Psoas muscle (tissue), 8 donors: Measurements from ENCODE around the gene RPS21. TPM values are rescaled to one million over a fixed set of nuclear protein-coding genes. Genes with fewer than 3 reads are reported as not detected.

Source experiments
- ATAC-seq, 4 donors: fragments of 200-7000 bp; cut with Tn5 transposase; one replicate each; pipeline ENCODE4 v1.9.1; 2020; ENCODE audit warnings: moderate library complexity in 3 of 4, mild to moderate bottlenecking in 2 of 4
- DNase-seq, 2 donors: peaks; one replicate each; pipeline ENCODE4 v3.0.0-alpha.2; 2020
- H3K27ac ChIP-seq: fragments of 200-600 bp; one replicate; pipeline ENCODE4 v1.8.0; 2022
- H3K27me3 ChIP-seq, 3 donors: fragments of 200-600 bp in 1 of 3; one replicate each; pipeline versions ENCODE4 v1.6.1 to v1.8.0; 2013 to 2022; ENCODE audit warnings: low read length in 2 of 3, mild to moderate bottlenecking in 2 of 3, moderate library complexity in 1 of 3; ENCODE audit not compliant: insufficient read depth in 3 of 3
- H3K36me3 ChIP-seq, 2 donors: fragments of 200-600 bp in 1 of 2; one replicate each; pipeline versions ENCODE4 v1.6.1 to v1.8.0; 2013 to 2022; ENCODE audit warnings: low read depth in 1 of 2, mild to moderate bottlenecking in 1 of 2, moderate library complexity in 1 of 2; ENCODE audit not compliant: insufficient read depth in 1 of 2
- H3K4me1 ChIP-seq: fragments of 200-600 bp; one replicate; pipeline ENCODE4 v1.8.0; 2022
- H3K4me3 ChIP-seq: fragments of 200-600 bp; one replicate; pipeline ENCODE4 v1.8.0; 2022; ENCODE audit warnings: mild to moderate bottlenecking
- H3K9me3 ChIP-seq: fragments of 200-600 bp; one replicate; pipeline ENCODE4 v1.8.0; 2022
- WGBS, 3 donors: extraction: QIAGEN DNeasy Blood & Tissue Kit; methylation state at CpG; one replicate each; pipeline versions ENCODE4 v1.1.6 to v1.1.7; 2013; 5-methylcytosine and 5-hydroxymethylcytosine counted together
- intact Hi-C, 2 donors: fragments of 100-400 bp; cut with DNase I; formaldehyde crosslinking; loops; one replicate each; pipeline versions ENCODE4 v1.11.0 to v1.14.2; 2022
- long read RNA-seq, 2 donors: library from polyadenylated mRNA; unstranded; transcript quantifications; one replicate each; pipeline ENCODE4 v2.0.0, GENCODE V29; 2021
- polyA plus RNA-seq, 3 donors: library from polyadenylated mRNA; stranded (reverse); fragments of 200-250 nt; gene quantifications; one replicate each; pipeline ENCODE4 v1.2.3, GENCODE V29; 2013
- total RNA-seq, 4 donors: library from RNA; stranded (reverse); fragmentation: NEBNext Ultra II Directional in 2 of 4; extraction: Animal tissue kit (Norgen Biotek cat#: 25700) in 2 of 4; gene quantifications; one replicate each; pipeline versions ENCODE4 v1.2.1 to v1.2.4, GENCODE V29; 2021 to 2023
- TF ChIP-seq, protein P1 (sequence below): fragments of 200-600 bp; IDR thresholded peaks from one replicate; pipeline ENCODE4 v1.8.0; 2022; ENCODE audit warnings: antibody characterized with exemption
- donor health status: healthy with polysubstance abuse.
- donor health status: DM: no; HTN: no; CAD: no; lungs with moderate emphysema.
- donor health status: Bipolar disorder and iron deficiency.
- donor health status: healthy.
- donor health status: DM: yes; HTN: yes; CAD: no.
- donor health status: DM: no; HTN: no; CAD: no.
- donor health status: DM: no; HTN: no; CAD: no.
- donor health status: DM: yes; HTN: yes; CAD: no.

The RPS21 gene
- 1,000 to 10,000 TPM in 3 of 4 donors, 100 to 1,000 TPM in 1; 602 to 1,206 (median 1,044) TPM for total RNA-seq
- polyA plus RNA-seq: 1,000 to 10,000 TPM; 3,473 to 5,162 (median 3,791) TPM
- long read RNA-seq, donor 1, transcript RPS21-201 (6 exons, 344 nt): major isoform, 99 of 135 reads
- long read RNA-seq, donor 1, partial matches to known transcripts: 30 of 135 reads
- long read RNA-seq, donor 1, other reads (novel, unspliced or antisense): 4 of 135 reads
- long read RNA-seq, donor 2, transcript RPS21-201 (6 exons, 344 nt): major isoform, 108 of 125 reads
- long read RNA-seq, donor 2, partial matches to known transcripts: 12 of 125 reads
- long read RNA-seq, donor 2, other reads (novel, unspliced or antisense): 4 of 125 reads

- 0 to 1% (median 1%) methylated on average over 56 to 83 of the region's 83 CpGs for WGBS, 3 donors
- Histone ChIP-seq H3K27me3 (no peaks in the 10 kb centered on the region), H3K4me1 (peaks cover 26% of the 10 kb centered on the region), H3K36me3 (peaks cover 0 to 47% of the 10 kb centered on the region in 2 donors), H3K27ac (peak within 1 kb of the TSS; percentile 96), H3K4me3 (peak within 1 kb of the TSS; percentile 88), H3K9me3 (no peaks in the 10 kb centered on the region)
- ATAC-seq: peak; percentile 92 to 94 (median 94)
- peak; percentile 94 to 98 for DNase-seq
- TF ChIP-seq, protein P1, sequence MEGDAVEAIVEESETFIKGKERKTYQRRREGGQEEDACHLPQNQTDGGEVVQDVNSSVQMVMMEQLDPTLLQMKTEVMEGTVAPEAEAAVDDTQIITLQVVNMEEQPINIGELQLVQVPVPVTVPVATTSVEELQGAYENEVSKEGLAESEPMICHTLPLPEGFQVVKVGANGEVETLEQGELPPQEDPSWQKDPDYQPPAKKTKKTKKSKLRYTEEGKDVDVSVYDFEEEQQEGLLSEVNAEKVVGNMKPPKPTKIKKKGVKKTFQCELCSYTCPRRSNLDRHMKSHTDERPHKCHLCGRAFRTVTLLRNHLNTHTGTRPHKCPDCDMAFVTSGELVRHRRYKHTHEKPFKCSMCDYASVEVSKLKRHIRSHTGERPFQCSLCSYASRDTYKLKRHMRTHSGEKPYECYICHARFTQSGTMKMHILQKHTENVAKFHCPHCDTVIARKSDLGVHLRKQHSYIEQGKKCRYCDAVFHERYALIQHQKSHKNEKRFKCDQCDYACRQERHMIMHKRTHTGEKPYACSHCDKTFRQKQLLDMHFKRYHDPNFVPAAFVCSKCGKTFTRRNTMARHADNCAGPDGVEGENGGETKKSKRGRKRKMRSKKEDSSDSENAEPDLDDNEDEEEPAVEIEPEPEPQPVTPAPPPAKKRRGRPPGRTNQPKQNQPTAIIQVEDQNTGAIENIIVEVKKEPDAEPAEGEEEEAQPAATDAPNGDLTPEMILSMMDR: no peak
- intact Hi-C loops: loop anchor here (1.0 to 10.0 kb wide), 3 partner anchors 84 to 418 kb away; partner anchors contain the start of genes MTG2 (in 2 of the 2), ADRM1 (in 1 of the 2) and OGFR (in 1 of the 2)
These were observed at the start of gene RPS21 for GRCh38 chr20:62386383-62387218. Gene RPS21, plus strand, starts transcription at chr20:62387103. Its CDS starts 236 bp downstream, at chr20:62387339.

- WGBS, 3 donors: 87 to 88% (median 88%) methylated on average over 30 to 34 of the region's 34 CpGs
- peaks cover 0 to 62% of the 10 kb centered on the region in 2 donors for H3K36me3 ChIP-seq
- H3K27ac ChIP-seq: no peak overlapping the region
- DNase-seq (peak in 1 of 2 donors; percentile 10), ATAC-seq (peak in 1 of 4 donors; percentile 10)
- no peaks in the 10 kb centered on the region for H3K9me3 ChIP-seq
- intact Hi-C loops: no loop called here
- H3K27me3 ChIP-seq: no peaks in the 10 kb centered on the region
- no peaks in the 10 kb centered on the region for H3K4me1 ChIP-seq
- TF ChIP-seq, protein P1: no peak
- no peak overlapping the region for H3K4me3 ChIP-seq
These were observed 49.2 kb upstream of the RPS21 start for GRCh38 chr20:62337558-62338293.

- H3K4me1 ChIP-seq: no peaks in the 10 kb centered on the region
- TF ChIP-seq, protein P1: no peak
- H3K36me3 ChIP-seq: peaks cover 0 to 58% of the 10 kb centered on the region in 2 donors
- ATAC-seq (peak in 1 of 4 donors; percentile 10), DNase-seq (peak in 1 of 2 donors; percentile 5)
- no peak overlapping the region for H3K27ac ChIP-seq
- no peak overlapping the region for H3K4me3 ChIP-seq
- H3K9me3 ChIP-seq: no peaks in the 10 kb centered on the region
- no peaks in the 10 kb centered on the region for H3K27me3 ChIP-seq
- intact Hi-C loops: no loop called here
- WGBS, 3 donors: 93 to 95% (median 93%) methylated on average over 12 to 16 of the region's 16 CpGs
These were observed 48.6 kb upstream of the RPS21 start for GRCh38 chr20:62338294-62338620.

DNA sequence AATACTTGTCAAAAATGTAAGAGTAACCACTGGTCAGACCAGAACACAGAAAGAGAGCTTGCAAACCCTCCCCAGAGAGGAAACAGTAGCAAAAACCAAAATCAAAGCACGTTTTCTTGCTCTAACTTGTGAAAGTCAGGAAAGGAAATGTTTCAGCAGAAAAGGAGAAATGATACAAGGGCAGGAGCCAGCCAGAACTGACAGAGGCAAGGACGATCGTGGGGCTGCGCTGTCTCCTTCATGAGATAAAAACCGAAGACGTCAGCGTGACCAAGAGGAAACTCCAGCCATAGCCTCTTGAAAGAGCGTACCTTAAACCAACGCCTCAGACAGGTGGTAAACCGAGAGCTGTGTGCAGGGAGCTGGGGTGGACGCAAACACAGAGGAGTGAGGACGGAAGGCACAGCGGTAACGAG is 47.2 kb upstream of the RPS21 start:
- 77 to 87% (median 77%) methylated on average over 14 of the region's 14 CpGs for WGBS, 3 donors
- H3K27ac ChIP-seq: no peak overlapping the region
- H3K36me3 ChIP-seq: peaks cover 0 to 62% of the 10 kb centered on the region in 2 donors
- H3K4me1 ChIP-seq: no peaks in the 10 kb centered on the region
- ATAC-seq: no peak
- H3K9me3 ChIP-seq: no peaks in the 10 kb centered on the region
- H3K4me3 ChIP-seq: no peak overlapping the region
- intact Hi-C loops: loop anchor here in 1 of 2 donors (5.0 kb wide), 1 partner anchor 38 kb away; no protein-coding TSS in a partner anchor
- no peaks in the 10 kb centered on the region for H3K27me3 ChIP-seq
- TF ChIP-seq, protein P1: no peak
- peak in 1 of 2 donors; percentile 10 for DNase-seq
